Panc1 (cell line): ENCODE measurements around the gene MYLK. TPM values are rescaled to one million over a fixed set of nuclear protein-coding genes. Genes with fewer than 3 reads are reported as not detected.

Experiments used
- ATAC-seq: fragments of 200-7000 bp; cut with Tn5 transposase; 2 replicates; pipeline ENCODE4 v1.9.1; 2020; ENCODE audit warnings: mild to moderate bottlenecking, moderate library complexity
- BruUV-seq: library from RNA; stranded (reverse); fragments of 400-500 nt; replicated peaks from 2 replicates; lab custom pipeline; 2021; lab: Mats Ljungman, UMichigan
- CTCF ChIA-PET: fragments of 300-600 bp; sonication (Branson Sonifier 250); formaldehyde crosslinking; loops from one replicate; lab custom pipeline; 2022; ENCODE audit warnings: antibody characterized with exemption; lab: Charles Lee
- POLR2A ChIA-PET: fragments of 300-600 bp; sonication (Branson Sonifier 250); formaldehyde crosslinking; loops from one replicate; lab custom pipeline; 2022; ENCODE audit warnings: antibody characterized with exemption; lab: Charles Lee
- DNase-seq: peaks from one replicate; pipeline ENCODE4 v3.0.0-alpha.2; 2010; ENCODE audit warnings: low read depth, low spot score
- H3K27ac ChIP-seq: 2 replicates; pipeline ENCODE4 v1.5.1; 2011; ENCODE audit warnings: mild to moderate bottlenecking, low read length, inconsistent platforms
- H3K27me3 ChIP-seq: fragments of 200-500 bp; sonication (Bioruptor generic); 2 replicates; pipeline ENCODE4 v1.6.0; 2014; ENCODE audit warnings: low read length, inconsistent platforms; ENCODE audit not compliant: control insufficient read depth, insufficient read depth
- H3K36me3 ChIP-seq: fragments of 200-500 bp; sonication (Bioruptor generic); 2 replicates; pipeline ENCODE4 v1.5.1; 2014; ENCODE audit warnings: inconsistent platforms, mild to moderate bottlenecking, low read length, moderate library complexity; ENCODE audit not compliant: control insufficient read depth, insufficient read depth
- H3K4me1 ChIP-seq: 2 replicates; pipeline ENCODE4 v1.5.1; 2011; ENCODE audit warnings: inconsistent platforms, mild to moderate bottlenecking, low read length, moderate library complexity; ENCODE audit not compliant: control insufficient read depth, insufficient read depth
- H3K4me3 ChIP-seq, 2 experiments: 2 replicates each; pipeline ENCODE4 v1.5.1; 2011 to 2012; ENCODE audit warnings: low read depth in 2 of 2, low read length in 2 of 2, mild to moderate bottlenecking in 2 of 2, inconsistent platforms in 1 of 2, moderate library complexity in 1 of 2
- H3K9me3 ChIP-seq: fragments of 200-500 bp; sonication (Bioruptor generic); 2 replicates; pipeline ENCODE4 v1.5.1; 2014; ENCODE audit warnings: low read depth, mild to moderate bottlenecking, inconsistent platforms, low read length, moderate library complexity; ENCODE audit not compliant: control insufficient read depth, insufficient read depth
- POLR2AphosphoS5 ChIP-seq: IDR thresholded peaks from 2 replicates; pipeline ENCODE4 v1.6.1; 2012; ENCODE audit warnings: mild to moderate bottlenecking, low read depth, low read length, moderate library complexity
- SIN3A ChIP-seq: IDR thresholded peaks from 2 replicates; pipeline ENCODE4 v1.6.1; 2012; ENCODE audit warnings: low read depth, mild to moderate bottlenecking, low read length, moderate library complexity, borderline replicate concordance; ENCODE audit not compliant: insufficient read depth
- TCF7L2 ChIP-seq: IDR thresholded peaks from 2 replicates; pipeline ENCODE4 v1.6.1; 2011; ENCODE audit warnings: mild to moderate bottlenecking, low read depth, low read length, inconsistent platforms
- in situ Hi-C: cut with HindIII; loops from 2 replicates; pipeline ENCODE4 v1.10.0; 2016; ENCODE audit warnings: low sequenced_read_pairs, low pct_unique_long_range_greater_than_20kb
- intact Hi-C: fragments of 100-400 bp; cut with micrococcal nuclease; formaldehyde crosslinking; loops from one replicate; pipeline ENCODE4 v1.10.0; 2022; ENCODE audit not compliant: unreplicated experiment
- total RNA-seq: library from RNA; stranded (reverse); gene quantifications from one replicate; pipeline ENCODE4 v1.2.1, GENCODE V29; 2021; ENCODE audit not compliant: unreplicated experiment
- TF ChIP-seq, protein P1 (sequence below), 2 experiments: IDR thresholded peaks; 2 replicates each; pipeline ENCODE4 v1.6.1; 2011 to 2012; ENCODE audit warnings: low read depth in 2 of 2, control low read depth in 1 of 2, low read length in 1 of 2, mild to moderate bottlenecking in 1 of 2, moderate library complexity in 1 of 2; ENCODE audit not compliant: insufficient read depth in 1 of 2
- TF ChIP-seq, protein P2 (sequence below): fragments of 450-650 bp; IDR thresholded peaks from 2 replicates; pipeline ENCODE4 v1.5.1; 2017; ENCODE audit warnings: mild to moderate bottlenecking

MYLK gene
- total RNA-seq, 1 experiment from 2014 or later, result 29.7 TPM

GRCh38 chr3:123687286-123687685 is 196.8 kb downstream of the MYLK start:
- ChIA-PET POLR2A (interaction anchor here (0.6 kb wide), 1 partner anchor 329 kb away, joined by 3 read pairs; no protein-coding TSS in a partner anchor), CTCF (no interaction called here)
- Histone ChIP-seq H3K27me3 (no peaks in the 10 kb centered on the region), H3K4me1 (peaks cover 3% of the 10 kb centered on the region; the same call in 1 of the 2 replicates), H3K27ac (no peak overlapping the region), H3K9me3 (no peaks in the 10 kb centered on the region), H3K36me3 (no peaks in the 10 kb centered on the region), H3K4me3 (no peak overlapping the region)
- in situ Hi-C loops, result no loop called here
- no peak for ATAC-seq
- no peak for DNase-seq
- no TSS peak for BruUV-seq
- TF ChIP-seq, protein P1, sequence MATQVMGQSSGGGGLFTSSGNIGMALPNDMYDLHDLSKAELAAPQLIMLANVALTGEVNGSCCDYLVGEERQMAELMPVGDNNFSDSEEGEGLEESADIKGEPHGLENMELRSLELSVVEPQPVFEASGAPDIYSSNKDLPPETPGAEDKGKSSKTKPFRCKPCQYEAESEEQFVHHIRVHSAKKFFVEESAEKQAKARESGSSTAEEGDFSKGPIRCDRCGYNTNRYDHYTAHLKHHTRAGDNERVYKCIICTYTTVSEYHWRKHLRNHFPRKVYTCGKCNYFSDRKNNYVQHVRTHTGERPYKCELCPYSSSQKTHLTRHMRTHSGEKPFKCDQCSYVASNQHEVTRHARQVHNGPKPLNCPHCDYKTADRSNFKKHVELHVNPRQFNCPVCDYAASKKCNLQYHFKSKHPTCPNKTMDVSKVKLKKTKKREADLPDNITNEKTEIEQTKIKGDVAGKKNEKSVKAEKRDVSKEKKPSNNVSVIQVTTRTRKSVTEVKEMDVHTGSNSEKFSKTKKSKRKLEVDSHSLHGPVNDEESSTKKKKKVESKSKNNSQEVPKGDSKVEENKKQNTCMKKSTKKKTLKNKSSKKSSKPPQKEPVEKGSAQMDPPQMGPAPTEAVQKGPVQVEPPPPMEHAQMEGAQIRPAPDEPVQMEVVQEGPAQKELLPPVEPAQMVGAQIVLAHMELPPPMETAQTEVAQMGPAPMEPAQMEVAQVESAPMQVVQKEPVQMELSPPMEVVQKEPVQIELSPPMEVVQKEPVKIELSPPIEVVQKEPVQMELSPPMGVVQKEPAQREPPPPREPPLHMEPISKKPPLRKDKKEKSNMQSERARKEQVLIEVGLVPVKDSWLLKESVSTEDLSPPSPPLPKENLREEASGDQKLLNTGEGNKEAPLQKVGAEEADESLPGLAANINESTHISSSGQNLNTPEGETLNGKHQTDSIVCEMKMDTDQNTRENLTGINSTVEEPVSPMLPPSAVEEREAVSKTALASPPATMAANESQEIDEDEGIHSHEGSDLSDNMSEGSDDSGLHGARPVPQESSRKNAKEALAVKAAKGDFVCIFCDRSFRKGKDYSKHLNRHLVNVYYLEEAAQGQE (IDR thresholded peaks at IDR 0.05; ENCODE audit: insufficient read depth in 1 of 2, low read depth in 2 of 2, low read length in 1 of 2), result no peak
- TF ChIP-seq TCF7L2, result no peak
- TF ChIP-seq SIN3A, result no peak
- TF ChIP-seq POLR2AphosphoS5, result no peak
- TF ChIP-seq, protein P2, sequence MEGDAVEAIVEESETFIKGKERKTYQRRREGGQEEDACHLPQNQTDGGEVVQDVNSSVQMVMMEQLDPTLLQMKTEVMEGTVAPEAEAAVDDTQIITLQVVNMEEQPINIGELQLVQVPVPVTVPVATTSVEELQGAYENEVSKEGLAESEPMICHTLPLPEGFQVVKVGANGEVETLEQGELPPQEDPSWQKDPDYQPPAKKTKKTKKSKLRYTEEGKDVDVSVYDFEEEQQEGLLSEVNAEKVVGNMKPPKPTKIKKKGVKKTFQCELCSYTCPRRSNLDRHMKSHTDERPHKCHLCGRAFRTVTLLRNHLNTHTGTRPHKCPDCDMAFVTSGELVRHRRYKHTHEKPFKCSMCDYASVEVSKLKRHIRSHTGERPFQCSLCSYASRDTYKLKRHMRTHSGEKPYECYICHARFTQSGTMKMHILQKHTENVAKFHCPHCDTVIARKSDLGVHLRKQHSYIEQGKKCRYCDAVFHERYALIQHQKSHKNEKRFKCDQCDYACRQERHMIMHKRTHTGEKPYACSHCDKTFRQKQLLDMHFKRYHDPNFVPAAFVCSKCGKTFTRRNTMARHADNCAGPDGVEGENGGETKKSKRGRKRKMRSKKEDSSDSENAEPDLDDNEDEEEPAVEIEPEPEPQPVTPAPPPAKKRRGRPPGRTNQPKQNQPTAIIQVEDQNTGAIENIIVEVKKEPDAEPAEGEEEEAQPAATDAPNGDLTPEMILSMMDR, result no peak
- intact Hi-C loops, result no loop called here

DNA sequence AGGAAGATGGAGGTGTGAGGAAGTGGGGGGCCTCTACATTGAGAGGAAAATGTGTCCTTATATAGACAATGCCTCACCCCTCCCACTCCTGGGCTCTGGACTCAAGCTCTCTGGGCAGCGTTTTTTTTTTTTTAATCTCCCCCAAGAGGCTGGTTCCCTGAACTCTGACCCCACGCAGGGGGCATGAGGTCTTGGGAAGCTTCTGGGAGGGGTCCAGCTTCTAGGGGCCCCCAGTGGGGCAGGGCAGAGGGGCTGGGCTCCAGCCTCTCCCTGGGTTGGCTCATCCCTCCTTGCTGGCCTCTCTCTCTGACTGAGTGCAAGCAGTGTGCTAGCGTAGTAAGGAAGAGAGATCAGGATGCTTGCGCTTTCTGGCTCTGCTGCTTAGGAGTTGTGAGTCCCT is 197.9 kb downstream of the MYLK start:
- ChIA-PET POLR2A (interaction anchor here (0.6 kb wide), 1 partner anchor 155 kb away, joined by 3 read pairs; no protein-coding TSS in a partner anchor), CTCF (interaction anchor here (0.6 kb wide), 1 partner anchor 273 kb away, joined by 3 read pairs; no protein-coding TSS in a partner anchor)
- BruUV-seq, result no TSS peak
- in situ Hi-C loops (no loop called here), intact Hi-C loops (no loop called here)
- DNase-seq, result no peak
- no peak overlapping the region for H3K27ac ChIP-seq
- no peaks in the 10 kb centered on the region for H3K36me3 ChIP-seq
- peaks cover 3% of the 10 kb centered on the region; the same call in 1 of the 2 replicates for H3K4me1 ChIP-seq
- TF ChIP-seq, protein P2, result no peak
- TF ChIP-seq POLR2AphosphoS5, result no peak
- no peak for TF ChIP-seq SIN3A
- no peak for TF ChIP-seq TCF7L2
- TF ChIP-seq, protein P1 (IDR thresholded peaks at IDR 0.05; ENCODE audit: insufficient read depth in 1 of 2, low read depth in 2 of 2, low read length in 1 of 2), result no peak
- no peaks in the 10 kb centered on the region for H3K9me3 ChIP-seq
- H3K27me3 ChIP-seq, result no peaks in the 10 kb centered on the region
- no peak overlapping the region for H3K4me3 ChIP-seq
- ATAC-seq, result no peak
